HCT116 (cell line): Measurements from ENCODE around the gene TNS3. TPM values are rescaled to one million over a fixed set of nuclear protein-coding genes. Genes with fewer than 3 reads are reported as not detected.

Experiments used
- ATAC-seq: fragments of 200-7000 bp; cut with Tn5 transposase; 2 replicates; pipeline ENCODE4 v1.9.1; 2020; ENCODE audit warnings: mild to moderate bottlenecking, moderate library complexity
- BruUV-seq: library from RNA; stranded (reverse); fragments of 400-500 nt; replicated peaks from 2 replicates; lab custom pipeline; 2021; lab: Mats Ljungman, UMichigan
- CTCF ChIA-PET: fragments of 300-600 bp; sonication (Branson Sonifier 250); formaldehyde crosslinking; loops from one replicate; lab custom pipeline; 2021; ENCODE audit warnings: antibody characterized with exemption; lab: Charles Lee
- POLR2A ChIA-PET: fragments of 300-600, 350-600 bp; sonication (Branson Sonifier 250); formaldehyde crosslinking; loops from one replicate; lab custom pipeline; 2021; ENCODE audit warnings: antibody characterized with exemption; lab: Charles Lee
- RAD21 ChIA-PET, 2 experiments: fragments of 300-600 bp; sonication (Branson Sonifier 250); formaldehyde crosslinking; loops; one replicate each; lab custom pipeline; 2023; ENCODE audit warnings: low total read pairs in 2 of 2; ENCODE audit not compliant: uncharacterized antibody in 2 of 2, unreplicated experiment in 2 of 2, low non-redundant PET in 1 of 2; lab: Charles Lee
- DNase-seq: peaks from one replicate; pipeline ENCODE4 v3.0.0-alpha.2; 2010; ENCODE audit warnings: low read depth, low spot score
- H2AFZ ChIP-seq: fragments of 200-600 bp; shearing (Covaris generic), sonication (generic); 2 replicates; pipeline ENCODE4 v1.6.1; 2017; ENCODE audit warnings: low read depth, mixed run types, mixed read lengths, antibody characterized with exemption, low read length; ENCODE audit not compliant: poor library complexity, severe bottlenecking
- H3K27ac ChIP-seq: 2 replicates; pipeline ENCODE4 v1.5.1; 2012; ENCODE audit warnings: low read depth, low read length
- H3K27me3 ChIP-seq: fragments of 200-600 bp; sonication (generic); 2 replicates; pipeline ENCODE4 v1.6.1; 2016; ENCODE audit warnings: mixed run types, low read length, mixed read lengths; ENCODE audit not compliant: insufficient read depth
- H3K36me3 ChIP-seq, 2 experiments: fragments of 200-500 bp in 1 of 2; fragments of 200-600 bp in 1 of 2; sonication (Bioruptor generic) in 1 of 2; sonication (generic) in 1 of 2; 2 replicates each; pipeline versions ENCODE4 v1.5.1 to v1.6.1; 2014 to 2016; ENCODE audit warnings: low read length in 2 of 2, inconsistent platforms in 1 of 2, mixed read lengths in 1 of 2, mixed run types in 1 of 2; ENCODE audit not compliant: insufficient read depth in 2 of 2, control insufficient read depth in 1 of 2
- H3K4me1 ChIP-seq, 2 experiments: fragments of 200-600 bp in 1 of 2; sonication (generic) in 1 of 2; 2 replicates each; pipeline versions ENCODE4 v1.5.1 to v1.6.1; 2012 to 2017; ENCODE audit warnings: low read length in 2 of 2, inconsistent platforms in 1 of 2, mild to moderate bottlenecking in 1 of 2, mixed read lengths in 1 of 2, mixed run types in 1 of 2, moderate library complexity in 1 of 2; ENCODE audit not compliant: insufficient read depth in 2 of 2, control insufficient read depth in 1 of 2
- H3K4me2 ChIP-seq: fragments of 200-600 bp; sonication (generic); 2 replicates; pipeline ENCODE4 v1.6.1; 2017; ENCODE audit warnings: mixed run types, low read length, mixed read lengths
- H3K4me3 ChIP-seq, 2 experiments: fragments of 200-600 bp in 1 of 2; sonication (generic) in 1 of 2; replicated peaks in 1 of 2; 2 replicates each; pipeline ENCODE4 v1.5.1; 2011 to 2016; ENCODE audit warnings: low read length in 2 of 2, control low read depth in 1 of 2, low read depth in 1 of 2, mild to moderate bottlenecking in 1 of 2, mixed read lengths in 1 of 2, mixed run types in 1 of 2
- H3K79me2 ChIP-seq: fragments of 200-600 bp; sonication (generic); 2 replicates; pipeline ENCODE4 v1.6.1; 2017; ENCODE audit warnings: mild to moderate bottlenecking, mixed run types, low read length, moderate library complexity, mixed read lengths; ENCODE audit not compliant: insufficient read depth
- H3K9ac ChIP-seq: fragments of 200-600 bp; sonication (generic); 2 replicates; pipeline ENCODE4 v1.6.1; 2016; ENCODE audit warnings: low read length, mixed read lengths
- H3K9me2 ChIP-seq: fragments of 200-600 bp; sonication (generic), shearing (Covaris generic); 2 replicates; pipeline ENCODE4 v1.6.1; 2017; ENCODE audit warnings: mixed run types, mild to moderate bottlenecking, moderate library complexity; ENCODE audit not compliant: insufficient read depth
- H3K9me3 ChIP-seq, 2 experiments: fragments of 200-500 bp in 1 of 2; fragments of 200-600 bp in 1 of 2; sonication (Bioruptor generic) in 1 of 2; sonication (generic) in 1 of 2; 2 replicates each; pipeline ENCODE4 v1.6.1; 2014 to 2017; ENCODE audit warnings: low read length in 2 of 2, mixed read lengths in 2 of 2, inconsistent platforms in 1 of 2, low read depth in 1 of 2, mild to moderate bottlenecking in 1 of 2, mixed run types in 1 of 2, moderate library complexity in 1 of 2; ENCODE audit not compliant: control insufficient read depth in 1 of 2, insufficient read depth in 1 of 2
- H4K20me1 ChIP-seq: fragments of 200-600 bp; sonication (generic), shearing (Covaris generic); 2 replicates; pipeline ENCODE4 v1.6.1; 2017; ENCODE audit warnings: mixed run types, mild to moderate bottlenecking, moderate library complexity; ENCODE audit not compliant: insufficient read depth
- CBX3 ChIP-seq: IDR thresholded peaks from 2 replicates; pipeline ENCODE4 v1.6.1; 2012; ENCODE audit warnings: low read depth
- CEBPB ChIP-seq: IDR thresholded peaks from 2 replicates; pipeline ENCODE4 v1.6.1; 2012; ENCODE audit warnings: low read depth
- EGR1 ChIP-seq: IDR thresholded peaks from 2 replicates; pipeline ENCODE4 v1.6.1; 2012; ENCODE audit warnings: low read depth
- ELF1 ChIP-seq: IDR thresholded peaks from 2 replicates; pipeline ENCODE4 v1.6.1; 2012; ENCODE audit warnings: low read depth, borderline replicate concordance
- EZH2 ChIP-seq: fragments of 200-600 bp; sonication (generic); IDR thresholded peaks from 2 replicates; pipeline ENCODE4 v1.6.1; 2017; ENCODE audit warnings: antibody characterized with exemption, mixed run types
- EZH2phosphoT487 ChIP-seq: fragments of 200-600 bp; IDR thresholded peaks from 2 replicates; pipeline ENCODE4 v1.6.1; 2018; ENCODE audit warnings: antibody characterized with exemption, borderline replicate concordance
- JUND ChIP-seq: IDR thresholded peaks from 2 replicates; pipeline ENCODE4 v1.6.1; 2012
- POLR2A ChIP-seq: IDR thresholded peaks from 2 replicates; pipeline ENCODE4 v1.7.0; 2011; ENCODE audit warnings: borderline replicate concordance; ENCODE audit not compliant: insufficient read depth, insufficient read length; ENCODE audit errors: extremely low read depth
- POLR2AphosphoS5 ChIP-seq: IDR thresholded peaks from 2 replicates; pipeline ENCODE4 v1.6.1; 2011; ENCODE audit warnings: mild to moderate bottlenecking, low read depth, low read length, moderate library complexity
- RAD21 ChIP-seq: IDR thresholded peaks from 2 replicates; pipeline ENCODE4 v1.6.1; 2012; ENCODE audit warnings: low read depth, mild to moderate bottlenecking
- SP1 ChIP-seq: IDR thresholded peaks from 2 replicates; pipeline ENCODE4 v1.6.1; 2012; ENCODE audit warnings: low read depth
- SRF ChIP-seq: IDR thresholded peaks from 2 replicates; pipeline ENCODE4 v1.6.1; 2012; ENCODE audit warnings: low read depth
- ZFX ChIP-seq: fragments of 450-650 bp; IDR thresholded peaks from 2 replicates; pipeline ENCODE4 v1.6.1; 2017
- intact Hi-C: fragments of 100-400 bp; cut with micrococcal nuclease; formaldehyde crosslinking; loops from 2 replicates; pipeline ENCODE4 v1.10.0; 2022
- total RNA-seq: library from RNA; stranded (reverse); gene quantifications from one replicate; pipeline ENCODE4 v1.2.1, GENCODE V29; 2021; ENCODE audit not compliant: unreplicated experiment
- TF ChIP-seq, protein P1 (sequence below), 3 experiments: fragments of 200-600 bp in 1 of 3; sonication (generic) in 1 of 3; IDR thresholded peaks in 2 of 3; conservative IDR thresholded peaks in 1 of 3; 2 replicates each; pipeline ENCODE4 v1.5.1; 2012 to 2017; ENCODE audit warnings: low read depth in 2 of 3, low read length in 2 of 3, antibody characterized with exemption in 1 of 3, borderline replicate concordance in 1 of 3, control low read depth in 1 of 3, mild to moderate bottlenecking in 1 of 3, mixed read lengths in 1 of 3, mixed run types in 1 of 3, moderate library complexity in 1 of 3; ENCODE audit not compliant: insufficient read depth in 1 of 3
- TF ChIP-seq, protein P2 (sequence below): IDR thresholded peaks from 2 replicates; pipeline ENCODE4 v1.6.1; 2012
- TF ChIP-seq, protein P3 (sequence below): IDR thresholded peaks from 2 replicates; pipeline ENCODE4 v1.6.1; 2012
- TF ChIP-seq, protein P4 (sequence below): IDR thresholded peaks from 2 replicates; pipeline ENCODE4 v1.6.1; 2011; ENCODE audit warnings: mild to moderate bottlenecking, low read length, moderate library complexity; ENCODE audit not compliant: insufficient replicate concordance; ENCODE audit errors: extremely low read depth
- TF ChIP-seq, protein P5 (sequence below): IDR thresholded peaks from 2 replicates; pipeline ENCODE4 v1.6.1; 2012; ENCODE audit warnings: low read depth

TNS3 gene
- total RNA-seq, 1 experiment from 2014 or later: 9.1 TPM

DNA sequence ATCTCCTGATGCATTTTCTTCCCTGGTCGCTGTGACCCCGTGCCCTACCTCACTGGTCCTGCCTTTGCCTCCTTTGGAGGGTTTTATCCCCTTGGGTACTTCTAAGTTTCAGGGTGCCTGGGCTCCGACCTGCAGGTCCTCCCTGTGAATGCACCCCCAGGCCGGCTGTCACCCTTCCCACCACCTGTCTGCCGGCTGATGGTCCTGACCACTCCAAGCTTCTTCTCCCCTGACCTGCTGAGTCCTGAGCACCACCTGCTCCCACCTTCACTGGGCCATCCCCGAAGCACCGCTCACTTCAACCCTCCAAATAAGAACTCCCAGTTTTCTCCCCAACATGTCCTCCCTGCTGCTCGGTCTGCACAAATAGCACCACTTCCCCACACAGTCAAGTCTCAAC lies 33.4 kb downstream of the TNS3 start (continued):
- TF ChIP-seq, protein P1, sequence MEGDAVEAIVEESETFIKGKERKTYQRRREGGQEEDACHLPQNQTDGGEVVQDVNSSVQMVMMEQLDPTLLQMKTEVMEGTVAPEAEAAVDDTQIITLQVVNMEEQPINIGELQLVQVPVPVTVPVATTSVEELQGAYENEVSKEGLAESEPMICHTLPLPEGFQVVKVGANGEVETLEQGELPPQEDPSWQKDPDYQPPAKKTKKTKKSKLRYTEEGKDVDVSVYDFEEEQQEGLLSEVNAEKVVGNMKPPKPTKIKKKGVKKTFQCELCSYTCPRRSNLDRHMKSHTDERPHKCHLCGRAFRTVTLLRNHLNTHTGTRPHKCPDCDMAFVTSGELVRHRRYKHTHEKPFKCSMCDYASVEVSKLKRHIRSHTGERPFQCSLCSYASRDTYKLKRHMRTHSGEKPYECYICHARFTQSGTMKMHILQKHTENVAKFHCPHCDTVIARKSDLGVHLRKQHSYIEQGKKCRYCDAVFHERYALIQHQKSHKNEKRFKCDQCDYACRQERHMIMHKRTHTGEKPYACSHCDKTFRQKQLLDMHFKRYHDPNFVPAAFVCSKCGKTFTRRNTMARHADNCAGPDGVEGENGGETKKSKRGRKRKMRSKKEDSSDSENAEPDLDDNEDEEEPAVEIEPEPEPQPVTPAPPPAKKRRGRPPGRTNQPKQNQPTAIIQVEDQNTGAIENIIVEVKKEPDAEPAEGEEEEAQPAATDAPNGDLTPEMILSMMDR (IDR thresholded peaks at IDR 0.05 in 2 of 3, conservative IDR thresholded peaks at IDR 0.05 in 1 of 3; ENCODE audit: borderline replicate concordance in 1 of 3, insufficient read depth in 1 of 3, low read depth in 2 of 3, low read length in 2 of 3): no peak
- TF ChIP-seq ZFX: no peak
- no peak for TF ChIP-seq JUND
- no peak for TF ChIP-seq CEBPB
- TF ChIP-seq POLR2A: no peak

DNA sequence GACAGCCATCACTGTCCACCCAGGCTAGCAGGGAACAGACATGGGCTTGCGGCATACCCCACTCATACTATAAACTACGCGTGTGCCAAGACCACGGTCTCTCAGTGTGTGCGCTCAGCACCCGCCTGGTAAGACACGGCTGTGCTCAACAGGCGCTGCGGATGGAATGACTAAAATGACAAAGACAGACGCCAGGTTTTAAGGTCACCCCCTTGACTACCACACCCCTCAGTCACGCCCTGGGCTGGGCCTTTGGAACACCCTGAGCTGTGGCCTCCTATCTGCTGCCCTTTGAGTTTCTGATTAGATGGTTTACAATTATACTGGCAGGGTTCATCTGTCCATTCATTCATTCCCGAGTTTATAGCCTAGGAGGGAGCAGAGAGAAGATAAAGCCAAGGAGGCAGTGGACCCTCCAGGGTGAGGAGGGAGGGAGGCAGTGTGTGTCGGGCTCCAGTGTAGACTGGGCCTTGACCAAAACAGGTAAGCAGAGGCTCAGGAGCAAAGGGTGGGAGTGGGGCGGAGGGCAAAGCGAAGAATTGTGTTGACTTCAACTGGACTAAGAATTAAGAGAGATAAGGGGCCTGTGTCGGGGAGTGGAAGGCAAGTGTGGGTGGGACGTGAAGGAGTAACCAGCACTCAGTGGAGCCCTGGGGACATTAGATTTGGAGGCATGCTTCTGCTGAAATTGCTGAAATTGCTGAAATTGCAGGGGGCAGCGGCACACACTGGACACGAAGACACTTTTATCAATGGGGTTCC lies 35.0 kb downstream of the TNS3 start:
- RAD21 ChIA-PET: no interaction called here
- Histone ChIP-seq H3K79me2 (no peaks in the 10 kb centered on the region), H2AFZ (no peak overlapping the region), H3K27ac (no peak overlapping the region), H3K9ac (no peak overlapping the region), H3K9me3 (no peaks in the 10 kb centered on the region), H3K9me2 (no peaks in the 10 kb centered on the region), H3K4me1 (peaks cover 10 to 17% of the 10 kb centered on the region in 2 experiments), H3K27me3 (no peaks in the 10 kb centered on the region), H3K4me3 (no peak overlapping the region), H3K36me3 (no peaks in the 10 kb centered on the region), H3K4me2 (no peak overlapping the region), H4K20me1 (no peaks in the 10 kb centered on the region)
- no peak for TF ChIP-seq EGR1
- TF ChIP-seq, protein P2, sequence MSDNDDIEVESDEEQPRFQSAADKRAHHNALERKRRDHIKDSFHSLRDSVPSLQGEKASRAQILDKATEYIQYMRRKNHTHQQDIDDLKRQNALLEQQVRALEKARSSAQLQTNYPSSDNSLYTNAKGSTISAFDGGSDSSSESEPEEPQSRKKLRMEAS: no peak
- TF ChIP-seq EZH2: no peak
- no peak for TF ChIP-seq SRF
- no peak for TF ChIP-seq CEBPB
- no peak for TF ChIP-seq CBX3
- TF ChIP-seq EZH2phosphoT487: no peak
- TF ChIP-seq ZFX: no peak
- TF ChIP-seq, protein P3, sequence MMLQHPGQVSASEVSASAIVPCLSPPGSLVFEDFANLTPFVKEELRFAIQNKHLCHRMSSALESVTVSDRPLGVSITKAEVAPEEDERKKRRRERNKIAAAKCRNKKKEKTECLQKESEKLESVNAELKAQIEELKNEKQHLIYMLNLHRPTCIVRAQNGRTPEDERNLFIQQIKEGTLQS: no peak
- TF ChIP-seq ELF1: no peak
- TF ChIP-seq SP1: no peak
- TF ChIP-seq, protein P4, sequence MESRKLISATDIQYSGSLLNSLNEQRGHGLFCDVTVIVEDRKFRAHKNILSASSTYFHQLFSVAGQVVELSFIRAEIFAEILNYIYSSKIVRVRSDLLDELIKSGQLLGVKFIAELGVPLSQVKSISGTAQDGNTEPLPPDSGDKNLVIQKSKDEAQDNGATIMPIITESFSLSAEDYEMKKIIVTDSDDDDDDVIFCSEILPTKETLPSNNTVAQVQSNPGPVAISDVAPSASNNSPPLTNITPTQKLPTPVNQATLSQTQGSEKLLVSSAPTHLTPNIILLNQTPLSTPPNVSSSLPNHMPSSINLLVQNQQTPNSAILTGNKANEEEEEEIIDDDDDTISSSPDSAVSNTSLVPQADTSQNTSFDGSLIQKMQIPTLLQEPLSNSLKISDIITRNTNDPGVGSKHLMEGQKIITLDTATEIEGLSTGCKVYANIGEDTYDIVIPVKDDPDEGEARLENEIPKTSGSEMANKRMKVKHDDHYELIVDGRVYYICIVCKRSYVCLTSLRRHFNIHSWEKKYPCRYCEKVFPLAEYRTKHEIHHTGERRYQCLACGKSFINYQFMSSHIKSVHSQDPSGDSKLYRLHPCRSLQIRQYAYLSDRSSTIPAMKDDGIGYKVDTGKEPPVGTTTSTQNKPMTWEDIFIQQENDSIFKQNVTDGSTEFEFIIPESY: no peak
- TF ChIP-seq JUND: no peak
- TF ChIP-seq RAD21: no peak
- no peak for TF ChIP-seq POLR2AphosphoS5
- TF ChIP-seq, protein P5, sequence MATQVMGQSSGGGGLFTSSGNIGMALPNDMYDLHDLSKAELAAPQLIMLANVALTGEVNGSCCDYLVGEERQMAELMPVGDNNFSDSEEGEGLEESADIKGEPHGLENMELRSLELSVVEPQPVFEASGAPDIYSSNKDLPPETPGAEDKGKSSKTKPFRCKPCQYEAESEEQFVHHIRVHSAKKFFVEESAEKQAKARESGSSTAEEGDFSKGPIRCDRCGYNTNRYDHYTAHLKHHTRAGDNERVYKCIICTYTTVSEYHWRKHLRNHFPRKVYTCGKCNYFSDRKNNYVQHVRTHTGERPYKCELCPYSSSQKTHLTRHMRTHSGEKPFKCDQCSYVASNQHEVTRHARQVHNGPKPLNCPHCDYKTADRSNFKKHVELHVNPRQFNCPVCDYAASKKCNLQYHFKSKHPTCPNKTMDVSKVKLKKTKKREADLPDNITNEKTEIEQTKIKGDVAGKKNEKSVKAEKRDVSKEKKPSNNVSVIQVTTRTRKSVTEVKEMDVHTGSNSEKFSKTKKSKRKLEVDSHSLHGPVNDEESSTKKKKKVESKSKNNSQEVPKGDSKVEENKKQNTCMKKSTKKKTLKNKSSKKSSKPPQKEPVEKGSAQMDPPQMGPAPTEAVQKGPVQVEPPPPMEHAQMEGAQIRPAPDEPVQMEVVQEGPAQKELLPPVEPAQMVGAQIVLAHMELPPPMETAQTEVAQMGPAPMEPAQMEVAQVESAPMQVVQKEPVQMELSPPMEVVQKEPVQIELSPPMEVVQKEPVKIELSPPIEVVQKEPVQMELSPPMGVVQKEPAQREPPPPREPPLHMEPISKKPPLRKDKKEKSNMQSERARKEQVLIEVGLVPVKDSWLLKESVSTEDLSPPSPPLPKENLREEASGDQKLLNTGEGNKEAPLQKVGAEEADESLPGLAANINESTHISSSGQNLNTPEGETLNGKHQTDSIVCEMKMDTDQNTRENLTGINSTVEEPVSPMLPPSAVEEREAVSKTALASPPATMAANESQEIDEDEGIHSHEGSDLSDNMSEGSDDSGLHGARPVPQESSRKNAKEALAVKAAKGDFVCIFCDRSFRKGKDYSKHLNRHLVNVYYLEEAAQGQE: no peak
- intact Hi-C loops: no loop called here
- DNase-seq (no peak), ATAC-seq (no peak)
- CTCF ChIA-PET: no interaction called here
- POLR2A ChIA-PET: no interaction called here
- no TSS peak for BruUV-seq
